Spleen (tissue), 11 donors: ENCODE results near the gene IKBKG. TPM values are rescaled to one million over a fixed set of nuclear protein-coding genes. Genes with fewer than 3 reads are reported as not detected.

ENCODE experiments used
- DNase-seq: peaks from one replicate; pipeline ENCODE4 v3.0.0-alpha.2; 2020
- H3K27ac ChIP-seq, 8 donors: fragments of 200-600 bp; sonication (generic) in 7 of 8; 1 replicate in 4 of 8; 2 replicates in 4 of 8; pipeline versions ENCODE4 v1.5.0 to v1.8.0; 2016 to 2021; ENCODE audit warnings: inconsistent platforms in 4 of 8, mild to moderate bottlenecking in 4 of 8, moderate library complexity in 1 of 8
- H3K27me3 ChIP-seq, 7 donors: fragments of 200-600 bp; sonication (generic) in 6 of 7; replicated peaks in 1 of 7; 1 replicate in 4 of 7; 2 replicates in 3 of 7; pipeline versions ENCODE4 v1.5.0 to v1.8.0; 2016 to 2021; ENCODE audit warnings: inconsistent platforms in 3 of 7, mild to moderate bottlenecking in 1 of 7
- H3K36me3 ChIP-seq, 6 donors: fragments of 200-600 bp; sonication (generic) in 5 of 6; 1 replicate in 4 of 6; 2 replicates in 2 of 6; pipeline versions ENCODE4 v1.5.0 to v1.8.0; 2016 to 2021; ENCODE audit warnings: inconsistent platforms in 2 of 6
- H3K4me1 ChIP-seq, 6 donors: fragments of 200-600 bp; sonication (generic) in 5 of 6; 1 replicate in 3 of 6; 2 replicates in 3 of 6; pipeline versions ENCODE4 v1.5.0 to v1.8.0; 2016 to 2021; ENCODE audit warnings: inconsistent platforms in 3 of 6
- H3K4me3 ChIP-seq, 8 donors: fragments of 200-600 bp; sonication (generic) in 7 of 8; 1 replicate in 4 of 8; 2 replicates in 4 of 8; pipeline versions ENCODE4 v1.5.0 to v1.8.0; 2016 to 2021; ENCODE audit warnings: inconsistent platforms in 4 of 8, mild to moderate bottlenecking in 4 of 8, moderate library complexity in 2 of 8
- H3K9me3 ChIP-seq, 8 donors: fragments of 200-600 bp; sonication (generic) in 7 of 8; 1 replicate in 4 of 8; 2 replicates in 4 of 8; pipeline versions ENCODE4 v1.5.0 to v1.8.0; 2016 to 2021; ENCODE audit warnings: inconsistent platforms in 4 of 8
- CTCF ChIP-seq, 11 experiments: fragments of 200-600 bp in 7 of 11; fragments of 450-650 bp in 4 of 11; sonication (generic) in 4 of 11; IDR thresholded peaks in 8 of 11; conservative IDR thresholded peaks in 3 of 11; 1 replicate in 7 of 11; 2 replicates in 4 of 11; pipeline versions ENCODE4 v1.4.0 to v1.8.0; 2016 to 2021; ENCODE audit warnings: antibody characterized with exemption in 11 of 11, inconsistent platforms in 4 of 11, mild to moderate bottlenecking in 1 of 11
- POLR2A ChIP-seq, 3 donors: fragments of 450-650 bp; IDR thresholded peaks; one replicate each; pipeline ENCODE4 v1.5.1; 2017; ENCODE audit warnings: antibody characterized with exemption in 3 of 3, mild to moderate bottlenecking in 1 of 3
- POLR2AphosphoS5 ChIP-seq, 3 donors: sonication (generic); formaldehyde crosslinking; IDR thresholded peaks; one replicate each; pipeline ENCODE4 v1.5.1; 2017; ENCODE audit warnings: antibody characterized with exemption in 3 of 3
- WGBS, 5 donors: extraction: QIAGEN DNeasy Blood & Tissue Kit in 3 of 5; methylation state at CpG; one replicate each; pipeline versions ENCODE4 v1.1.5 to v1.1.7; 2013 to 2018; 5-methylcytosine and 5-hydroxymethylcytosine counted together
- intact Hi-C: fragments of 100-400 bp; cut with DNase I; formaldehyde crosslinking; loops from one replicate; pipeline ENCODE4 v1.15.0; 2023; ENCODE audit warnings: low total_unique reads
- polyA plus RNA-seq, 3 donors: library from polyadenylated mRNA; stranded (reverse); fragments of 200-250 nt; gene quantifications; one replicate each; pipeline ENCODE4 v1.2.1, GENCODE V29; 2013
- total RNA-seq, 7 donors: library from RNA; depleted of rRNA in 3 of 7; stranded (reverse); fragments of >200 nt in 3 of 7; fragmentation: NEBNext Ultra II Directional in 4 of 7; extraction: Animal tissue kit (Norgen Biotek cat#: 25700) in 4 of 7; gene quantifications; one replicate each; pipeline versions ENCODE4 v1.1.0 to v1.2.1, GENCODE V29; 2016 to 2021
- donor health status: healthy with polysubstance abuse.
- donor health status: DM: no; HTN: no; CAD: no; lungs with moderate emphysema.
- donor health status: DM: no; HTN: no; CAD: no.
- donor health status: Bipolar disorder and iron deficiency.
- donor health status: healthy.
- donor health status: DM: no; HTN: no; CAD: no.
- donor health status: DM: yes; HTN: yes; CAD: no.

IKBKG gene
- total and polyA plus RNA-seq, 10 donors, result 18.9 to 66.6 (median 43.1) TPM

- Histone ChIP-seq H3K4me1 (peaks cover 0 to 11% (median 10%) of the 10 kb centered on the region in 6 donors), H3K4me3 (peak overlapping the region in 2 of 8 donors; percentile 14 to 43), H3K36me3 (peaks cover 0 to 20% (median 2%) of the 10 kb centered on the region in 6 donors), H3K9me3 (no peaks in the 10 kb centered on the region), H3K27ac (peak overlapping the region in 7 of 8 donors; percentile 32 to 76 (median 63)), H3K27me3 (no peaks in the 10 kb centered on the region)
- DNase-seq, result peak; percentile 89
- 6 to 33% (median 17%) methylated on average over 15 of the region's 15 CpGs; no CpG with 5 or more reads in 1 of the 5 donors for WGBS, 5 donors
- intact Hi-C loops, result no loop called here
- TF ChIP-seq CTCF (IDR thresholded peaks at IDR 0.05 in 8 of 11, conservative IDR thresholded peaks at IDR 0.05 in 3 of 11), result peak in 10 of 11 experiments; percentile 27 to 67 (median 51)
- peak; percentile 46 to 56 (median 55) for TF ChIP-seq POLR2AphosphoS5 (IDR thresholded peaks at IDR 0.05)
- no peak for TF ChIP-seq POLR2A (IDR thresholded peaks at IDR 0.05)
These were observed 20.3 kb upstream of the IKBKG start for GRCh38 chrX:154526901-154527675.

GRCh38 chrX:154529206-154529612 lies 18.2 kb upstream of the IKBKG start:
- no peaks in the 10 kb centered on the region for H3K9me3 ChIP-seq
- TF ChIP-seq CTCF (IDR thresholded peaks at IDR 0.05 in 8 of 11, conservative IDR thresholded peaks at IDR 0.05 in 3 of 11), result no peak
- TF ChIP-seq POLR2AphosphoS5 (IDR thresholded peaks at IDR 0.05), result peak in 1 of 3 donors; percentile 12
- TF ChIP-seq POLR2A (IDR thresholded peaks at IDR 0.05), result no peak
- H3K27me3 ChIP-seq, result no peaks in the 10 kb centered on the region
- WGBS, 5 donors, result 76 to 97% (median 83%) methylated on average over 4 to 6 of the region's 6 CpGs
- H3K4me1 ChIP-seq, result peaks cover 0 to 13% (median 10%) of the 10 kb centered on the region in 6 donors
- H3K27ac ChIP-seq, result no peak overlapping the region
- intact Hi-C loops, result no loop called here
- H3K36me3 ChIP-seq, result peaks cover 0 to 41% (median 20%) of the 10 kb centered on the region in 6 donors
- DNase-seq, result no peak
- H3K4me3 ChIP-seq, result no peak overlapping the region

- Histone ChIP-seq H3K27me3 (no peaks in the 10 kb centered on the region), H3K9me3 (no peaks in the 10 kb centered on the region), H3K27ac (no peak overlapping the region), H3K4me1 (peaks cover 0 to 24% (median 17%) of the 10 kb centered on the region in 6 donors), H3K4me3 (no peak overlapping the region), H3K36me3 (peaks cover 0 to 51% (median 21%) of the 10 kb centered on the region in 6 donors)
- no peak for DNase-seq
- 87 to 97% (median 91%) methylated on average over 4 to 11 of the region's 11 CpGs for WGBS, 5 donors
- TF ChIP-seq POLR2A (IDR thresholded peaks at IDR 0.05), result no peak
- TF ChIP-seq CTCF (IDR thresholded peaks at IDR 0.05 in 8 of 11, conservative IDR thresholded peaks at IDR 0.05 in 3 of 11), result no peak
- no peak for TF ChIP-seq POLR2AphosphoS5 (IDR thresholded peaks at IDR 0.05)
- intact Hi-C loops, result no loop called here
These were observed 17.1 kb upstream of the IKBKG start for GRCh38 chrX:154530286-154530685.

GRCh38 chrX:154531626-154532025 lies 15.8 kb upstream of the IKBKG start:
- H3K27ac ChIP-seq, result no peak overlapping the region
- H3K36me3 ChIP-seq, result peaks cover 0 to 59% (median 21%) of the 10 kb centered on the region in 6 donors
- no peak overlapping the region for H3K4me3 ChIP-seq
- intact Hi-C loops, result no loop called here
- H3K4me1 ChIP-seq, result peaks cover 0 to 28% (median 15%) of the 10 kb centered on the region in 6 donors
- TF ChIP-seq POLR2AphosphoS5 (IDR thresholded peaks at IDR 0.05) (no peak), POLR2A (IDR thresholded peaks at IDR 0.05) (no peak), CTCF (IDR thresholded peaks at IDR 0.05 in 8 of 11, conservative IDR thresholded peaks at IDR 0.05 in 3 of 11) (no peak)
- no peaks in the 10 kb centered on the region for H3K27me3 ChIP-seq
- DNase-seq, result no peak
- H3K9me3 ChIP-seq, result no peaks in the 10 kb centered on the region
- 68 to 96% (median 80%) methylated on average over 4 to 16 of the region's 16 CpGs; no CpG with 5 or more reads in 1 of the 5 donors for WGBS, 5 donors
